Vagina (tissue), 2 donors: ENCODE data around the gene COPZ1.
A peak's percentile ranks its signal among the peaks of the same experiment; 100 is the strongest.

Experiments
- CTCF ChIP-seq, 3 experiments: fragments of 450-650 bp in 2 of 3; fragments of 200-600 bp in 1 of 3; sonication (generic) in 1 of 3; IDR thresholded peaks; one replicate each; pipeline ENCODE4 v1.5.1; 2017 to 2019; ENCODE audit warnings: antibody characterized with exemption in 3 of 3, mild to moderate bottlenecking in 2 of 3, moderate library complexity in 2 of 3
- POLR2AphosphoS5 ChIP-seq, 2 donors: sonication (generic); formaldehyde crosslinking; IDR thresholded peaks; one replicate each; pipeline ENCODE4 v1.9.0; 2017; ENCODE audit warnings: antibody characterized with exemption in 2 of 2, mild to moderate bottlenecking in 2 of 2, low read depth in 1 of 2; ENCODE audit not compliant: insufficient read depth in 1 of 2

DNA sequence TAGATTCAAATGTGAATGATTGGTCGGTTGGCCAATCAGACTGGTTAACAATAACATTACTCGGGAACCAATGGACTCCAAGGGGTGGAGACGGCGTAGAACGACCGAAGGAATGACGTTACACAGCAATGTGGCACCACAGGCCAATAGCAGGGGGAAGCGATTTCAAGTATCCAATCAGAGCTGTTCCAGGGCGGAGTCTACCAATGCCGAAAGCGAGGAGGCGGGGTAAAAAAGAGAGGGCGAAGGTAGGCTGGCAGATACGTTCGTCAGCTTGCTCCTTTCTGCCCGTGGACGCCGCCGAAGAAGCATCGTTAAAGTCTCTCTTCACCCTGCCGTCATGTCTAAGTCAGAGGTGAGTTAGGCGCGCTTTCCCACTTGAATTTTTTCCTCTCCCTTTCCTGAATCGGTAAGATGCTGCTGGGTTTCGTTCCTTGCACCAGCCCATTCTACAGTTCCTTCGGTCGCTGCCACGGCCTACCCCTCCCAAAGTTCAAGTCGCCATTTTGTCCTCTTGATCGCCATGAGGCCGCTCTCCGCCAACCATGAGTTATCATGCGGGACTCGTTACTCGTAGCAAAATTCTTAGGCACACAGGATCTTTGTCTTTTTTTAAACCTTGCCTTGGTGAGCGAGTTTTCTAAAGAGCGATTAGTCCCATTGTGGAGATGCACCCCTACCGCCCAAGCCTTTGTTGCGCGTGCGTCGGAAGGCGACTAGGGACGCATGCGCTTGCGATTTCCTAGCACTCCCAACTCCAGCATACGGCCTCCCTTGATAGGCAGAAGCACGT is 44.3 kb upstream of the COPZ1 start, which contains the start of gene HNRNPA1:
- TF ChIP-seq POLR2AphosphoS5 (IDR thresholded peaks at IDR 0.05; ENCODE audit: insufficient read depth in 1 of 2, low read depth in 1 of 2) (peak; percentile 7 to 92), CTCF (IDR thresholded peaks at IDR 0.05) (no peak)
